Measurements from ENCODE around the gene CNTNAP2. TPM values are rescaled to one million over a fixed set of nuclear protein-coding genes. Genes with fewer than 3 reads are reported as not detected.

The CNTNAP2 gene
- total and polyA plus RNA-seq, 2 of the 8 experiments (the other 6 are each of a cell fraction or from before 2014, with no cell fraction given), result 27.9 to 71.0 TPM

DNA sequence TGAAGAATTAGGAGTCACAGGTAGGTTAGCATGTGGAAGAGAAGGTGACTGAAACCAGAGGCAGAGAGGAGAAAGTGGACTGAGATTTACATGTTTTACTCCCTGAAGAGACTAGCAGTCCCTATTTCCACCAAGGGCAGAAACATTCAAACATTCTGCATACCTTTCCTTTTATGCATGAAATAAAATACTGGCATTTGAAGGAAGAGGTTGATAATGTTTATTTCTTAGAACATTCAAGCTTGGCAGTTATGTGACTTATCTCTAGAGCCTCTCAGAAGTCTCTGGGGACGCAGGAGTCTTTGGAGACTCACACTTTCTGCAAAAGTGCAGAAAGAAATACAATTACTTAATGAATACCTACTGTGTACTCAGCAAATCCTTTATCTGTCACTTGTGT is 1966.8 kb downstream of the CNTNAP2 start (continued):
- no peak for TF ChIP-seq SIN3A (conservative IDR thresholded peaks at IDR 0.05 in 1 of 2, IDR thresholded peaks at IDR 0.05 in 1 of 2; ENCODE audit: low read depth in 1 of 2, low read length in 2 of 2)
